Liver (tissue), 3 donors: ENCODE data around the gene FILIP1.

ENCODE experiments used
- EGR1 ChIP-seq, 2 donors: IDR thresholded peaks; 2 replicates each; pipeline ENCODE4 v1.6.1; 2016 to 2018; ENCODE audit warnings: antibody characterized with exemption in 2 of 2, low read depth in 2 of 2
- GABPA ChIP-seq, 2 donors: IDR thresholded peaks in 1 of 2; conservative IDR thresholded peaks in 1 of 2; 2 replicates each; pipeline ENCODE4 v1.6.1; 2016; ENCODE audit warnings: antibody characterized with exemption in 2 of 2, mild to moderate bottlenecking in 1 of 2, moderate library complexity in 1 of 2
- HNF4G ChIP-seq: IDR thresholded peaks from 2 replicates; pipeline ENCODE4 v1.6.1; 2016; ENCODE audit warnings: antibody characterized with exemption
- JUND ChIP-seq, 2 donors: IDR thresholded peaks; 2 replicates each; pipeline ENCODE4 v1.6.1; 2016; ENCODE audit warnings: antibody characterized with exemption in 2 of 2
- SP1 ChIP-seq: IDR thresholded peaks from 2 replicates; pipeline ENCODE4 v1.6.1; 2018; ENCODE audit warnings: antibody characterized with exemption, mild to moderate bottlenecking
- TAF1 ChIP-seq: conservative IDR thresholded peaks from 2 replicates; pipeline ENCODE4 v1.6.1; 2016; ENCODE audit warnings: antibody characterized with exemption, mild to moderate bottlenecking
- YY1 ChIP-seq: IDR thresholded peaks from 2 replicates; pipeline ENCODE4 v1.6.1; 2016; ENCODE audit warnings: antibody characterized with exemption, mild to moderate bottlenecking
- TF ChIP-seq, protein P1 (sequence below): IDR thresholded peaks from 2 replicates; pipeline ENCODE4 v1.6.1; 2016; ENCODE audit warnings: antibody characterized with exemption
- TF ChIP-seq, protein P2 (sequence below): IDR thresholded peaks from 2 replicates; pipeline ENCODE4 v1.6.1; 2016; ENCODE audit warnings: antibody characterized with exemption, mild to moderate bottlenecking
- TF ChIP-seq, protein P3 (sequence below): fragments of 150-350 bp; IDR thresholded peaks from 2 replicates; pipeline ENCODE4 v1.5.1; 2017; ENCODE audit warnings: improper control_type of control experiment, low read depth, low read length; ENCODE audit not compliant: missing input control
- TF ChIP-seq, protein P4 (sequence below): IDR thresholded peaks from 2 replicates; pipeline ENCODE4 v1.6.1; 2016; ENCODE audit warnings: antibody characterized with exemption
- TF ChIP-seq, protein P5 (sequence below): IDR thresholded peaks from 2 replicates; pipeline ENCODE4 v1.6.1; 2016; ENCODE audit warnings: antibody characterized with exemption
- donor health status: healthy.
- donor health status: healthy.

DNA sequence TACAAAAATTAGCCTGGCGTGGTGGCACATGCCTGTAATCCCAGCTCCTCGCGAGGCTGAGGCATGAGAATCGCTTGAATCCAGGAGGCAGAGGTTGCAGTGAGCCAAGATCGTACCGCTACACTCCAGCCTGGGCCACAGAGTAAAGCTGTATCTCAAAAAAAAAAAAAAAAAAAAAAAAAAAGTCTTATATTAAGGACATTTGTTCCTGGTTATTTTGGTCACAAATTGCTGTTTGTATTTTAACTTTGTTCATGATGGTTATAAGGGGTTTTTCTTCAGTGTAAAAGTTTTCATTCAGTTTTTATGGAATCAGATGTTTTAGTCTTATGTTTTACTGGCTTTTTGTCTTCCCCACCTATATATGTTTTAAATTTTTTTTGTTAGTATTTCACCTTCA is 13.9 kb downstream of the FILIP1 start:
- TF ChIP-seq YY1 (no peak), EGR1 (IDR thresholded peaks at IDR 0.05; ENCODE audit: low read depth in 2 of 2) (no peak), TAF1 (no peak), SP1 (no peak), JUND (IDR thresholded peaks at IDR 0.05) (no peak), GABPA (IDR thresholded peaks at IDR 0.05 in 1 of 2, conservative IDR thresholded peaks at IDR 0.05 in 1 of 2) (no peak), HNF4G (no peak)
- TF ChIP-seq, protein P1, sequence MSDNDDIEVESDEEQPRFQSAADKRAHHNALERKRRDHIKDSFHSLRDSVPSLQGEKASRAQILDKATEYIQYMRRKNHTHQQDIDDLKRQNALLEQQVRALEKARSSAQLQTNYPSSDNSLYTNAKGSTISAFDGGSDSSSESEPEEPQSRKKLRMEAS: no peak
- TF ChIP-seq, protein P2, sequence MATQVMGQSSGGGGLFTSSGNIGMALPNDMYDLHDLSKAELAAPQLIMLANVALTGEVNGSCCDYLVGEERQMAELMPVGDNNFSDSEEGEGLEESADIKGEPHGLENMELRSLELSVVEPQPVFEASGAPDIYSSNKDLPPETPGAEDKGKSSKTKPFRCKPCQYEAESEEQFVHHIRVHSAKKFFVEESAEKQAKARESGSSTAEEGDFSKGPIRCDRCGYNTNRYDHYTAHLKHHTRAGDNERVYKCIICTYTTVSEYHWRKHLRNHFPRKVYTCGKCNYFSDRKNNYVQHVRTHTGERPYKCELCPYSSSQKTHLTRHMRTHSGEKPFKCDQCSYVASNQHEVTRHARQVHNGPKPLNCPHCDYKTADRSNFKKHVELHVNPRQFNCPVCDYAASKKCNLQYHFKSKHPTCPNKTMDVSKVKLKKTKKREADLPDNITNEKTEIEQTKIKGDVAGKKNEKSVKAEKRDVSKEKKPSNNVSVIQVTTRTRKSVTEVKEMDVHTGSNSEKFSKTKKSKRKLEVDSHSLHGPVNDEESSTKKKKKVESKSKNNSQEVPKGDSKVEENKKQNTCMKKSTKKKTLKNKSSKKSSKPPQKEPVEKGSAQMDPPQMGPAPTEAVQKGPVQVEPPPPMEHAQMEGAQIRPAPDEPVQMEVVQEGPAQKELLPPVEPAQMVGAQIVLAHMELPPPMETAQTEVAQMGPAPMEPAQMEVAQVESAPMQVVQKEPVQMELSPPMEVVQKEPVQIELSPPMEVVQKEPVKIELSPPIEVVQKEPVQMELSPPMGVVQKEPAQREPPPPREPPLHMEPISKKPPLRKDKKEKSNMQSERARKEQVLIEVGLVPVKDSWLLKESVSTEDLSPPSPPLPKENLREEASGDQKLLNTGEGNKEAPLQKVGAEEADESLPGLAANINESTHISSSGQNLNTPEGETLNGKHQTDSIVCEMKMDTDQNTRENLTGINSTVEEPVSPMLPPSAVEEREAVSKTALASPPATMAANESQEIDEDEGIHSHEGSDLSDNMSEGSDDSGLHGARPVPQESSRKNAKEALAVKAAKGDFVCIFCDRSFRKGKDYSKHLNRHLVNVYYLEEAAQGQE: no peak
- TF ChIP-seq, protein P3, sequence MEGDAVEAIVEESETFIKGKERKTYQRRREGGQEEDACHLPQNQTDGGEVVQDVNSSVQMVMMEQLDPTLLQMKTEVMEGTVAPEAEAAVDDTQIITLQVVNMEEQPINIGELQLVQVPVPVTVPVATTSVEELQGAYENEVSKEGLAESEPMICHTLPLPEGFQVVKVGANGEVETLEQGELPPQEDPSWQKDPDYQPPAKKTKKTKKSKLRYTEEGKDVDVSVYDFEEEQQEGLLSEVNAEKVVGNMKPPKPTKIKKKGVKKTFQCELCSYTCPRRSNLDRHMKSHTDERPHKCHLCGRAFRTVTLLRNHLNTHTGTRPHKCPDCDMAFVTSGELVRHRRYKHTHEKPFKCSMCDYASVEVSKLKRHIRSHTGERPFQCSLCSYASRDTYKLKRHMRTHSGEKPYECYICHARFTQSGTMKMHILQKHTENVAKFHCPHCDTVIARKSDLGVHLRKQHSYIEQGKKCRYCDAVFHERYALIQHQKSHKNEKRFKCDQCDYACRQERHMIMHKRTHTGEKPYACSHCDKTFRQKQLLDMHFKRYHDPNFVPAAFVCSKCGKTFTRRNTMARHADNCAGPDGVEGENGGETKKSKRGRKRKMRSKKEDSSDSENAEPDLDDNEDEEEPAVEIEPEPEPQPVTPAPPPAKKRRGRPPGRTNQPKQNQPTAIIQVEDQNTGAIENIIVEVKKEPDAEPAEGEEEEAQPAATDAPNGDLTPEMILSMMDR: no peak
- TF ChIP-seq, protein P4, sequence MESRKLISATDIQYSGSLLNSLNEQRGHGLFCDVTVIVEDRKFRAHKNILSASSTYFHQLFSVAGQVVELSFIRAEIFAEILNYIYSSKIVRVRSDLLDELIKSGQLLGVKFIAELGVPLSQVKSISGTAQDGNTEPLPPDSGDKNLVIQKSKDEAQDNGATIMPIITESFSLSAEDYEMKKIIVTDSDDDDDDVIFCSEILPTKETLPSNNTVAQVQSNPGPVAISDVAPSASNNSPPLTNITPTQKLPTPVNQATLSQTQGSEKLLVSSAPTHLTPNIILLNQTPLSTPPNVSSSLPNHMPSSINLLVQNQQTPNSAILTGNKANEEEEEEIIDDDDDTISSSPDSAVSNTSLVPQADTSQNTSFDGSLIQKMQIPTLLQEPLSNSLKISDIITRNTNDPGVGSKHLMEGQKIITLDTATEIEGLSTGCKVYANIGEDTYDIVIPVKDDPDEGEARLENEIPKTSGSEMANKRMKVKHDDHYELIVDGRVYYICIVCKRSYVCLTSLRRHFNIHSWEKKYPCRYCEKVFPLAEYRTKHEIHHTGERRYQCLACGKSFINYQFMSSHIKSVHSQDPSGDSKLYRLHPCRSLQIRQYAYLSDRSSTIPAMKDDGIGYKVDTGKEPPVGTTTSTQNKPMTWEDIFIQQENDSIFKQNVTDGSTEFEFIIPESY: no peak
- TF ChIP-seq, protein P5, sequence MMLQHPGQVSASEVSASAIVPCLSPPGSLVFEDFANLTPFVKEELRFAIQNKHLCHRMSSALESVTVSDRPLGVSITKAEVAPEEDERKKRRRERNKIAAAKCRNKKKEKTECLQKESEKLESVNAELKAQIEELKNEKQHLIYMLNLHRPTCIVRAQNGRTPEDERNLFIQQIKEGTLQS: no peak
